Measurements from ENCODE around the gene BANK1.
"Not testable (repeated sequence)": the region's sequence is repeated elsewhere in the genome, so short reads cannot be mapped to it uniquely, and the experiment has no call there.

Gene BANK1

GRCh38 chr4:101885574-101885973, 95.0 kb downstream of the BANK1 start:
- H3K4me3 ChIP-seq (ENCODE audit: low read depth, low read length): no peak overlapping the region
- TF ChIP-seq MYC (IDR thresholded peaks at IDR 0.05; ENCODE audit: low read depth, low read length): no peak
- TF ChIP-seq POLR2A (IDR thresholded peaks at IDR 0.05; ENCODE audit: extremely low read depth, insufficient read length): no peak
- no peak for TF ChIP-seq CTCF (IDR thresholded peaks at IDR 0.05; ENCODE audit: low read depth, low read length)
- TF ChIP-seq MAX (IDR thresholded peaks at IDR 0.05; ENCODE audit: low read depth, low read length): no peak
- no peak for DNase-seq (ENCODE audit: low read depth)

GRCh38 chr4:101886826-101887225, 96.3 kb downstream of the BANK1 start:
- TF ChIP-seq MYC (IDR thresholded peaks at IDR 0.05; ENCODE audit: low read depth, low read length): no peak
- no peak overlapping the region for H3K4me3 ChIP-seq (ENCODE audit: low read depth, low read length)
- DNase-seq (ENCODE audit: low read depth): peak; percentile 4

- H3K4me3 ChIP-seq (ENCODE audit: low read depth, low read length): no peak overlapping the region
- no peak for DNase-seq (ENCODE audit: low read depth)
- TF ChIP-seq MYC (IDR thresholded peaks at IDR 0.05; ENCODE audit: low read depth, low read length) (no peak), POLR2A (IDR thresholded peaks at IDR 0.05; ENCODE audit: extremely low read depth, insufficient read length) (no peak), MAX (IDR thresholded peaks at IDR 0.05; ENCODE audit: low read depth, low read length) (no peak), CTCF (IDR thresholded peaks at IDR 0.05; ENCODE audit: low read depth, low read length) (no peak)
Measured at GRCh38 chr4:101888472-101888871, 97.9 kb downstream of the BANK1 start.

GRCh38 chr4:101905527-101905926, 115.0 kb downstream of the BANK1 start:
- H3K4me3 ChIP-seq (ENCODE audit: low read depth, low read length); DNase-seq (ENCODE audit: low read depth): not testable (repeated sequence)

- no peak for TF ChIP-seq POLR2A (IDR thresholded peaks at IDR 0.05; ENCODE audit: extremely low read depth, insufficient read length)
- no peak for TF ChIP-seq MAX (IDR thresholded peaks at IDR 0.05; ENCODE audit: low read depth, low read length)
- no peak for TF ChIP-seq CTCF (IDR thresholded peaks at IDR 0.05; ENCODE audit: low read depth, low read length)
- TF ChIP-seq MYC (IDR thresholded peaks at IDR 0.05; ENCODE audit: low read depth, low read length): no peak
- no peak for DNase-seq (ENCODE audit: low read depth)
- H3K4me3 ChIP-seq (ENCODE audit: low read depth, low read length): no peak overlapping the region
Measured at GRCh38 chr4:101910786-101911373, 120.3 kb downstream of the BANK1 start.

GRCh38 chr4:101911616-101912015, 121.1 kb downstream of the BANK1 start:
- no peak for DNase-seq (ENCODE audit: low read depth)
- TF ChIP-seq POLR2A (IDR thresholded peaks at IDR 0.05; ENCODE audit: extremely low read depth, insufficient read length): no peak
- no peak for TF ChIP-seq CTCF (IDR thresholded peaks at IDR 0.05; ENCODE audit: low read depth, low read length)
- TF ChIP-seq MYC (IDR thresholded peaks at IDR 0.05; ENCODE audit: low read depth, low read length): no peak
- no peak for TF ChIP-seq MAX (IDR thresholded peaks at IDR 0.05; ENCODE audit: low read depth, low read length)
- no peak overlapping the region for H3K4me3 ChIP-seq (ENCODE audit: low read depth, low read length)

GRCh38 chr4:101914761-101915160, 124.2 kb downstream of the BANK1 start:
- no peak overlapping the region for H3K4me3 ChIP-seq (ENCODE audit: low read depth, low read length)
- no peak for DNase-seq (ENCODE audit: low read depth)
- no peak for TF ChIP-seq POLR2A (IDR thresholded peaks at IDR 0.05; ENCODE audit: extremely low read depth, insufficient read length)
- no peak for TF ChIP-seq MAX (IDR thresholded peaks at IDR 0.05; ENCODE audit: low read depth, low read length)
- TF ChIP-seq MYC (IDR thresholded peaks at IDR 0.05; ENCODE audit: low read depth, low read length): no peak
- TF ChIP-seq CTCF (IDR thresholded peaks at IDR 0.05; ENCODE audit: low read depth, low read length): no peak
